ENCODE data around the gene MADD.

MADD gene

DNA sequence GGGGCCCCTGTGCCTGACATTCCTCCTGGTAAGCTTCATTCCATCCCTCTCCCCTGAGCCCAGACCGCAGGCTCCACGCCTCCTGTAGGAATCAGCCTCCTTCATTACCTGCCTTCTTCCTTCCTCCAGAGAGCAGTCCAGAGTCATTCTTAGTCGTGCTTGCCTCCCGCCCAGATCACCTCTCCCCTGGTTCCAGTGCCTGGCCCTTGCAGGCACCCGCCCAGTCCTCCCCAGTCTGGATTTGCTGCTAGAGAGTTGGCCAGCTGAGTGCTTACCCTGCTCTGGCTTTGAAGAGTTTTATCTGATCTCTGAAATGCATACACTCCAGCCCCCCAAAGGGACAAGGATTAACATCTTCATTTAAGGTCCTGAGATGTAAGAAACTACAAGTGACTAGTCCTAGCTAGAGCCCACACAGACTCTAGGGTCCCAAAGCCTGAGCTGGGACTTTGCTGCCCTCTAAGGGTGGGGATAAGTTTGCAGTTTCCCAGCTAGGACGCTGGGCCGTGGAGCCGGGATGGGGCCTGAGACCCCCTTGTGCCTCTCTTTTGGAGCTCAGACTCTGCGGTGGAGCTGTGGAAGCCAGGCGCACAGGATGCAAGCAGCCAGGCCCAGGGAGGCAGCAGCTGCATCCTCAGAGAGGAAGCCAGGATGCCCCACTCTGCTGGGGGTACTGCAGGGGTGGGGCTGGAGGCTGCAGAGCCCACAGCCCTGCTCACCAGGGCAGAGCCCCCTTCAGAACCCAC is 10.5 kb upstream of the MADD start:
- peak; percentile 61 for DNase-seq (ENCODE audit: low spot score)

DNA sequence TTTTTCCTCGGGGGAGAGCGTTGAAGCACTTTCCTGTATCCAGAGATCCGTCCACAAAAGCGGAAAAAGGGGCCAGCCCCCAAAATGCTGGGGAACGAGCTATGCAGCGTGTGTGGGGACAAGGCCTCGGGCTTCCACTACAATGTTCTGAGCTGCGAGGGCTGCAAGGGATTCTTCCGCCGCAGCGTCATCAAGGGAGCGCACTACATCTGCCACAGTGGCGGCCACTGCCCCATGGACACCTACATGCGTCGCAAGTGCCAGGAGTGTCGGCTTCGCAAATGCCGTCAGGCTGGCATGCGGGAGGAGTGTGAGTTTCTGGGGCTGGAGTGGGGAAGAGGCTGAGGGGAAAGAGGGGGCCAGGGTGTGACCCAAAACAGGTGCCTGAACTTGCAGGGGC is 9.6 kb upstream of the MADD start:
- no peak for DNase-seq (ENCODE audit: low spot score)
- TF ChIP-seq, protein P1, sequence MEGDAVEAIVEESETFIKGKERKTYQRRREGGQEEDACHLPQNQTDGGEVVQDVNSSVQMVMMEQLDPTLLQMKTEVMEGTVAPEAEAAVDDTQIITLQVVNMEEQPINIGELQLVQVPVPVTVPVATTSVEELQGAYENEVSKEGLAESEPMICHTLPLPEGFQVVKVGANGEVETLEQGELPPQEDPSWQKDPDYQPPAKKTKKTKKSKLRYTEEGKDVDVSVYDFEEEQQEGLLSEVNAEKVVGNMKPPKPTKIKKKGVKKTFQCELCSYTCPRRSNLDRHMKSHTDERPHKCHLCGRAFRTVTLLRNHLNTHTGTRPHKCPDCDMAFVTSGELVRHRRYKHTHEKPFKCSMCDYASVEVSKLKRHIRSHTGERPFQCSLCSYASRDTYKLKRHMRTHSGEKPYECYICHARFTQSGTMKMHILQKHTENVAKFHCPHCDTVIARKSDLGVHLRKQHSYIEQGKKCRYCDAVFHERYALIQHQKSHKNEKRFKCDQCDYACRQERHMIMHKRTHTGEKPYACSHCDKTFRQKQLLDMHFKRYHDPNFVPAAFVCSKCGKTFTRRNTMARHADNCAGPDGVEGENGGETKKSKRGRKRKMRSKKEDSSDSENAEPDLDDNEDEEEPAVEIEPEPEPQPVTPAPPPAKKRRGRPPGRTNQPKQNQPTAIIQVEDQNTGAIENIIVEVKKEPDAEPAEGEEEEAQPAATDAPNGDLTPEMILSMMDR (IDR thresholded peaks at IDR 0.05; ENCODE audit: extremely low read depth, missing control alignments) = no peak

More for the DNA sequence above, 10.5 kb upstream of the MADD start:
- TF ChIP-seq, protein P1 (IDR thresholded peaks at IDR 0.05; ENCODE audit: extremely low read depth, missing control alignments) = peak; percentile 55

DNA sequence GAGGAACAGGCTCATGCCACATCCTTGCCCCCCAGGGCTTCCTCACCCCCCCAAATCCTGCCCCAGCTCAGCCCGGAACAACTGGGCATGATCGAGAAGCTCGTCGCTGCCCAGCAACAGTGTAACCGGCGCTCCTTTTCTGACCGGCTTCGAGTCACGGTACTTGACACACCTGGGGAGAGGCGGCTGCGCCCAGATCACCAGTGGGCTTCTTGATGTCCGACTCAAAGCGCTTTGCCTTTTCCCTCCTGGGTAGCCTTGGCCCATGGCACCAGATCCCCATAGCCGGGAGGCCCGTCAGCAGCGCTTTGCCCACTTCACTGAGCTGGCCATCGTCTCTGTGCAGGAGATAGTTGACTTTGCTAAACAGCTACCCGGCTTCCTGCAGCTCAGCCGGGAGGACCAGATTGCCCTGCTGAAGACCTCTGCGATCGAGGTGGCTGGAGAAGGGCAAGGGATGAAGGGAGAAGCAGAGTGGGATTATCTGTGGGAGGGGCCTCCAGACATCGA is 8.6 kb upstream of the MADD start:
- no peak for DNase-seq (ENCODE audit: low spot score)
- TF ChIP-seq, protein P1 (IDR thresholded peaks at IDR 0.05; ENCODE audit: extremely low read depth, missing control alignments) = no peak

DNA sequence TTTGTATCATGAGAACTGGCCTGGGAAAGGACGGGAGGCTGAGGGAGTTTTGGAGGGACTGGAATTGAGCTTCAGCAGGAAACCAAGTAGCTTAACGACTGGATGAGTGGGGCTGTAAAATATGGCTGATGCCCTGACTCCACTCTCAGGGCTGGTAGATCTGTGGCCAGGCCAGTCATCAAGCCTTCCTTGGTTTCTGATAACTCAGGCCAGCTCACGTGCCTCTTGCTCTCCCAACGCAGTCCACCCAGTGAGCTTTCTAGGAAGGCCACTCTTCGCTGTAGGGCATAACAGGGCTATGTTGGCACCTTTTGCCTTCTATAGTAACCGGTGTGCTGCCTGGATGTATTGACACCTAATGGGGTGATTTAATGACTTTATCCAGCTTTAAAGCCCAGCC is 5.8 kb upstream of the MADD start:
- DNase-seq (ENCODE audit: low spot score) = no peak
- TF ChIP-seq, protein P1 (IDR thresholded peaks at IDR 0.05; ENCODE audit: extremely low read depth, missing control alignments) = no peak

DNA sequence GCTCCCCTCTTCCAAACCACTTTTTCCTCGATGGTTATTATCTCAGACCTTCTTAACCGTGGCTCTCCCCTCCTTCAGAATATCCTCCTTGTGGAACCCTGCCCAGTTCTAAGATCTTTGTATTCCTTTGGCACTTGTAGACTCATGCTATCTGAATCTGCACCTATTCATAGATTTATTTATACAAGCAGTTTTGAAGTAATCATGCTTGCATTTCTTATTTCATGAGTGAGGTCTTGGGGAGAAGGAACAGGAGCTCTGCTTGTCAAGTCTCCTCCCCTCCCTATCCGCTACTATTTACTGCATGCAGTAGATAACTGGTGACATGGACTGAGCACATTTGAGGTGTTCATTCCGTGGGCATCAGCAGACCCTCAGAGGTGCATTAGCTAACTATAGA is 5.4 kb upstream of the MADD start:
- TF ChIP-seq, protein P1 (IDR thresholded peaks at IDR 0.05; ENCODE audit: extremely low read depth, missing control alignments) = no peak
- DNase-seq (ENCODE audit: low spot score) = no peak

DNA sequence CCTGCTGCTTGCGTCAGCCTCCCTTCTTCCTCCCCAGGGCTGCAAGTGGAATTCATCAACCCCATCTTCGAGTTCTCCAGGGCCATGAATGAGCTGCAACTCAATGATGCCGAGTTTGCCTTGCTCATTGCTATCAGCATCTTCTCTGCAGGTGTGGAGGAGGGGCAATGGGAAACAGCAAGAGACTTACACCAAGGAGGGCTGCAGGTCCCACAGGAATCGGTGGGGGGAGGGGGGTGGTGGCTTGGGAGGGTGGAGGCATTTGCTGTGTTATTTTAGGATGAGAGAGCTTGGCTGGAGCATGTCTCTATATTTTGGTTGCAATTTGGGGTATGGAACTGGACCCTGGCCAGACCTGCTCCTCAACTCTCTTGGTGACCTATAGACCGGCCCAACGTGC is 2.1 kb upstream of the MADD start:
- TF ChIP-seq, protein P1 (IDR thresholded peaks at IDR 0.05; ENCODE audit: extremely low read depth, missing control alignments) = no peak
- DNase-seq (ENCODE audit: low spot score) = no peak

DNA sequence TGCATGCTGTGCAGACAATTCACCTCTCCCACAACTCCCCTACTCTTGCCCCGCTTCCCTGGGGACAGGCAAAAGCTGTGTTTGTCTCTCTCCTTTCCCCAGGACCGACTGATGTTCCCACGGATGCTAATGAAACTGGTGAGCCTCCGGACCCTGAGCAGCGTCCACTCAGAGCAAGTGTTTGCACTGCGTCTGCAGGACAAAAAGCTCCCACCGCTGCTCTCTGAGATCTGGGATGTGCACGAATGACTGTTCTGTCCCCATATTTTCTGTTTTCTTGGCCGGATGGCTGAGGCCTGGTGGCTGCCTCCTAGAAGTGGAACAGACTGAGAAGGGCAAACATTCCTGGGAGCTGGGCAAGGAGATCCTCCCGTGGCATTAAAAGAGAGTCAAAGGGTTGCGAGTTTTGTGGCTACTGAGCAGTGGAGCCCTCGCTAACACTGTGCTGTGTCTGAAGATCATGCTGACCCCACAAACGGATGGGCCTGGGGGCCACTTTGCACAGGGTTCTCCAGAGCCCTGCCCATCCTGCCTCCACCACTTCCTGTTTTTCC is 1.4 kb upstream of the MADD start:
- DNase-seq (ENCODE audit: low spot score) = no peak
- TF ChIP-seq, protein P1 (IDR thresholded peaks at IDR 0.05; ENCODE audit: extremely low read depth, missing control alignments) = no peak
